Glutamatergic neuron (in vitro differentiated cells): ENCODE data around the gene CADM1. TPM values are rescaled to one million over a fixed set of nuclear protein-coding genes. Genes with fewer than 3 reads are reported as not detected.
A peak's percentile ranks its signal among the peaks of the same experiment; 100 is the strongest.

Experiments
- DNase-seq: peaks from one replicate; pipeline ENCODE4 v3.0.0; 2022
- H3K27ac Mint-ChIP-seq: one replicate; pipeline ENCODE4 v1.8.0; 2020; ENCODE audit warnings: mild to moderate bottlenecking, mixed read lengths, inconsistent platforms; ENCODE audit not compliant: unreplicated experiment
- H3K27me3 Mint-ChIP-seq: one replicate; pipeline ENCODE4 v1.8.0; 2020; ENCODE audit warnings: mild to moderate bottlenecking, moderate library complexity, mixed read lengths, inconsistent platforms; ENCODE audit not compliant: unreplicated experiment
- H3K36me3 Mint-ChIP-seq: one replicate; pipeline ENCODE4 v1.8.0; 2020; ENCODE audit warnings: mild to moderate bottlenecking, mixed read lengths, inconsistent platforms; ENCODE audit not compliant: unreplicated experiment
- H3K4me1 Mint-ChIP-seq: one replicate; pipeline ENCODE4 v1.8.0; 2020; ENCODE audit warnings: mild to moderate bottlenecking, low read depth, mixed read lengths, inconsistent platforms; ENCODE audit not compliant: unreplicated experiment
- H3K4me3 Mint-ChIP-seq: one replicate; pipeline ENCODE4 v1.8.0; 2020; ENCODE audit warnings: mild to moderate bottlenecking, mixed read lengths, inconsistent platforms; ENCODE audit not compliant: unreplicated experiment
- H3K9me3 Mint-ChIP-seq: one replicate; pipeline ENCODE4 v1.8.0; 2020; ENCODE audit warnings: mild to moderate bottlenecking, moderate library complexity, mixed read lengths, inconsistent platforms; ENCODE audit not compliant: unreplicated experiment
- CTCF ChIP-seq: fragments of 200-600 bp; sonication (generic); IDR thresholded peaks from one replicate; pipeline ENCODE4 v1.5.0; 2021; ENCODE audit not compliant: partially characterized antibody, unreplicated experiment
- total RNA-seq: library from RNA; stranded (reverse); fragmentation: NEBNext Ultra II Directional; extraction: Animal tissue kit (Norgen Biotek cat#: 25700); gene quantifications from one replicate; pipeline ENCODE4 v1.2.1, GENCODE V29; 2021; ENCODE audit not compliant: unreplicated experiment

Gene CADM1
- total RNA-seq, 1 donor from 2014 or later, result 1,339 TPM

- Mint-ChIP-seq H3K27ac (peak overlapping the region; percentile 87), H3K4me1 (peaks cover 16% of the 10 kb centered on the region)
These were observed 931 bp downstream of the CADM1 start for GRCh38 chr11:115503083-115503885.

GRCh38 chr11:115502636-115503082, 1.6 kb downstream of the CADM1 start:
- Mint-ChIP-seq H3K27me3 (peaks cover 4% of the 10 kb centered on the region), H3K4me1 (peaks cover 21% of the 10 kb centered on the region), H3K36me3 (no peaks in the 10 kb centered on the region), H3K27ac (no peak overlapping the region), H3K9me3 (peaks cover 12% of the 10 kb centered on the region), H3K4me3 (no peak overlapping the region)
- TF ChIP-seq CTCF, result no peak
- DNase-seq, result peak; percentile 53

More at GRCh38 chr11:115503083-115503885, 931 bp downstream of the CADM1 start:
- Mint-ChIP-seq H3K27me3 (peaks cover 4% of the 10 kb centered on the region), H3K36me3 (no peaks in the 10 kb centered on the region), H3K9me3 (peaks cover 12% of the 10 kb centered on the region), H3K4me3 (peak overlapping the region; percentile 90)
- peak; percentile 61 for DNase-seq
- no peak for TF ChIP-seq CTCF

- H3K27ac Mint-ChIP-seq, result no peak overlapping the region
- no peak for DNase-seq
- H3K9me3 Mint-ChIP-seq, result peaks cover 12% of the 10 kb centered on the region
- H3K27me3 Mint-ChIP-seq, result peaks cover 4% of the 10 kb centered on the region
- no peak overlapping the region for H3K4me3 Mint-ChIP-seq
- TF ChIP-seq CTCF, result no peak
- peaks cover 25% of the 10 kb centered on the region for H3K4me1 Mint-ChIP-seq
- no peaks in the 10 kb centered on the region for H3K36me3 Mint-ChIP-seq
These were observed 2.2 kb downstream of the CADM1 start for GRCh38 chr11:115501893-115502589.

GRCh38 chr11:115501502-115501892, 2.7 kb downstream of the CADM1 start:
- H3K9me3 Mint-ChIP-seq, result peaks cover 12% of the 10 kb centered on the region
- no peak overlapping the region for H3K4me3 Mint-ChIP-seq
- H3K27me3 Mint-ChIP-seq, result peaks cover 4% of the 10 kb centered on the region
- H3K4me1 Mint-ChIP-seq, result peaks cover 30% of the 10 kb centered on the region
- no peak overlapping the region for H3K27ac Mint-ChIP-seq
- DNase-seq, result no peak
- H3K36me3 Mint-ChIP-seq, result no peaks in the 10 kb centered on the region
- TF ChIP-seq CTCF, result no peak
